Vagina (tissue), 2 donors: ENCODE data around the gene BFSP2.

Source experiments
- CTCF ChIP-seq, 3 experiments: fragments of 450-650 bp in 2 of 3; fragments of 200-600 bp in 1 of 3; sonication (generic) in 1 of 3; IDR thresholded peaks; one replicate each; pipeline ENCODE4 v1.5.1; 2017 to 2019; ENCODE audit warnings: antibody characterized with exemption in 3 of 3, mild to moderate bottlenecking in 2 of 3, moderate library complexity in 2 of 3
- POLR2A ChIP-seq, 2 donors: fragments of 450-650 bp; IDR thresholded peaks; one replicate each; pipeline ENCODE4 v1.6.1; 2017; ENCODE audit warnings: antibody characterized with exemption in 2 of 2, mild to moderate bottlenecking in 2 of 2, moderate library complexity in 2 of 2
- POLR2AphosphoS5 ChIP-seq, 2 donors: sonication (generic); formaldehyde crosslinking; IDR thresholded peaks; one replicate each; pipeline ENCODE4 v1.9.0; 2017; ENCODE audit warnings: antibody characterized with exemption in 2 of 2, mild to moderate bottlenecking in 2 of 2, low read depth in 1 of 2; ENCODE audit not compliant: insufficient read depth in 1 of 2

- TF ChIP-seq POLR2A (IDR thresholded peaks at IDR 0.05) (no peak), POLR2AphosphoS5 (IDR thresholded peaks at IDR 0.05; ENCODE audit: insufficient read depth in 1 of 2, low read depth in 1 of 2) (no peak), CTCF (IDR thresholded peaks at IDR 0.05) (no peak)
Measured at GRCh38 chr3:133441867-133442270, 42.0 kb downstream of the BFSP2 start.
